Left colon (tissue), 2 donors: ENCODE data around the gene HSD17B12. TPM values are rescaled to one million over a fixed set of nuclear protein-coding genes. Genes with fewer than 3 reads are reported as not detected.

ENCODE experiments used
- ATAC-seq: fragments of 200-7000 bp; cut with Tn5 transposase; one replicate; pipeline ENCODE4 v1.9.1; 2020; ENCODE audit warnings: mild to moderate bottlenecking, moderate library complexity
- DNase-seq, 2 donors: peaks; one replicate each; pipeline ENCODE4 v3.0.0-alpha.2; 2020
- intact Hi-C, 2 donors: fragments of 100-400 bp; cut with DNase I in 1 of 2; cut with micrococcal nuclease in 1 of 2; formaldehyde crosslinking; loops; one replicate each; pipeline versions ENCODE4 v1.11.2 to v1.14.0; 2022; cut with DNase I, micrococcal nuclease
- total RNA-seq, 2 donors: library from RNA; stranded (reverse); fragmentation: NEBNext Ultra II Directional; extraction: Animal tissue kit (Norgen Biotek cat#: 25700); gene quantifications; one replicate each; pipeline ENCODE4 v1.2.1, GENCODE V29; 2021
- donor health status: DM: no; HTN: no; CAD: no.
- donor health status: DM: yes; HTN: yes; CAD: no.

HSD17B12 gene
- total RNA-seq, 2 donors from 2014 or later: 122 to 139 TPM

DNA sequence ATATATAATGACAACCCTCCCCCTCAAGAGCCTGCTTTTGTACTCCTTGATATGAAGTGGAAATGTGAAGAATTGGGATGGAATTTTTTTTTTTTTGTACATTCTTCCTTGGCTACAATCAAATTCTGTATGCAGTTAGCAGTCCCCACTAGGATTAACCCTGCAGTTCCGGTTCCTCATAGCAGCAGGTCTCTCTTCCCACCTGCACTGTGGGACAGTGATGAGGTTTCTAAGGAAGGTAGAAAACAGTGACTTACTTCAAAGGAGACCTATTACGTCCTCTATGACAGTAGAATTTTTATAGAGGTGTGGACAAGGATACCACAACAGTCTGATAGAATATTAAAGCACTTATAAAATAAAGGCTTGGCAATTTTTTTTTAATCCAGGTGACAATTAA is 153.7 kb downstream of the HSD17B12 start:
- ATAC-seq (no peak), DNase-seq (no peak)
- intact Hi-C loops: no loop called here

GRCh38 chr11:43835104-43835503 is 154.6 kb downstream of the HSD17B12 start:
- no peak for DNase-seq
- ATAC-seq: peak; percentile 26
- intact Hi-C loops: no loop called here

- no peak for ATAC-seq
- DNase-seq: no peak
These were observed 157.3 kb downstream of the HSD17B12 start for GRCh38 chr11:43837879-43838278.

DNA sequence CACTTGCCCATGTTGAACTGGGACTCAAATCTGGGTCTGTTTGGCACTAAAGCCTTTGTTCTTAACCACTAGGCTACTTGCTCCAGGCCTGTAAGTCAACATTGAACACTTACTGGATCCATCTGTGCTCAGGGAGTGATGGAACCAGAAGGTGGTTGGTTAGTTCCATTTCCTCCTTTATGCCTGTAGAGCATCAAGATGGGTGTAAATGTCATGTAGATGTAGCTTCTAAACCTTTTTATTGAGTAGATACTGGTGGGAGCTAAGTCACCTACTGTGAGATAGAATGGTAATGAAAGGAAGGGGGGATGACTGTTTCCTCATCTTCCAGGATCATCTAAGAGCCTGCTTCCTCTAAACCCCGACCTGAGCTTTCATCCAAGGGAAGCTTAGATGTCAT is 161.5 kb downstream of the HSD17B12 start:
- ATAC-seq (no peak), DNase-seq (no peak)
- intact Hi-C loops: no loop called here

More at GRCh38 chr11:43837879-43838278, 157.3 kb downstream of the HSD17B12 start:
- intact Hi-C loops: no loop called here

DNA sequence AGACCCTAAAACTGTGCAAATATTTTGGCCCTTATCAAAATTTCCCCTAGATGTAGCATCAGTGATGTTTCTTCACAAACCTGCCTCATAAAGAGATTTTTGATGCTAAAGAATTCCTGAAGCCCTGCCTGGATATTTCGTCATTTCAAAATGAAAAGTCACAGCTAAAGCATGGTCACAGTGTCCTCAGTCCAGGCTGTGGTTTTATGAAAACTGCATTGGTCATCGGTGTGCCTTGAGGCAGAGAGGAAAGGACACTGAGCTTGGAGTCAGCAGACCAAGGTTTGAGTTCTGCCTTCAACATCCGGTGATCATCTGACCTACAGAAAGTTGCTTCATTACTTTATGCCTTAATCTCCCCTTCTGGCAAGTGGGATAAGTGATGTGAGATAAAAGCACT is 165.3 kb downstream of the HSD17B12 start:
- intact Hi-C loops: no loop called here
- no peak for ATAC-seq
- no peak for DNase-seq

GRCh38 chr11:43852057-43852636 is 171.6 kb downstream of the HSD17B12 start:
- intact Hi-C loops: no loop called here
- DNase-seq (peak in 1 of 2 donors; percentile 59), ATAC-seq (peak; percentile 69)

GRCh38 chr11:43853781-43854180 is 173.2 kb downstream of the HSD17B12 start:
- no peak for DNase-seq
- ATAC-seq: no peak
- intact Hi-C loops: no loop called here

GRCh38 chr11:43856993-43857392 is 176.5 kb downstream of the HSD17B12 start:
- ATAC-seq: no peak
- intact Hi-C loops: no loop called here
- DNase-seq: no peak

- DNase-seq (no peak), ATAC-seq (no peak)
- intact Hi-C loops: no loop called here
These were observed 180.6 kb downstream of the HSD17B12 start for GRCh38 chr11:43861141-43861540.

DNA sequence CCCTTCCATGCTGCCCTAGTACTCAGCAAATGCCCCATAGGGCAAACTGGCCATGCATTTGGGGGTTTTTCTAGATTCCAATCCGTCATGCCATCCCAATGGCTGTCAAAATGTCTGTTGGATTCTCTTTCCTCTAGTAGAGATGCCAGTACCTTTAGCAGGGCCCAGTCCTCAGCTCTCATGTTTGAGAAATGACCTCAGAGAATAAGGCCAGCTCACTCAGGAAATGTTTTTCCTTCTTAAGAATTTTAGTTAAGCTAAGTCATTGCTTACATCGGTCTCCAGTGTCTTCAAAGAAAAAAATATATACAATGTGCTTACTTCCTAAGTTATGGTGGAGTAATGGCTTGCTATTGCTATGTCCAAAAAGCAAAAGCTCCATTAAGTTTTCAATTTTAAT is 186.0 kb downstream of the HSD17B12 start:
- intact Hi-C loops: no loop called here
- no peak for ATAC-seq
- no peak for DNase-seq

DNA sequence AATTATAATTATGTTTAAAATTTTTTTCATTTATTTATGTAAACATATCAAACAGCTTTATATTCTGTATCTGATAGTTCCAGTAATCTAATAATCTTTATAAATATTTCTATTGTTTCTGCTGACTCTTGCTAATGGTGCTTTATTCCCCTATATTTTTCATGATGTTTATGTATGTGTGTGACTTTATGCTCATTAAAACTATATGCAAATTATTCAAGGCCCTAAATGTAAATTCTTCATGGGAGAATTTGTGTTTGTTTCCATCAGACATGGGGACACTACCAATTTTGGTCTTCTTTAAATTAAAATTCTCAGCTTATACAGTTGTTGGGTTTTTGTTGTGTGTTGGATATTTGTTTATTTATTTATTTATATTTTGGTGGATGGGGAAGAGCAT is 186.4 kb downstream of the HSD17B12 start:
- DNase-seq: no peak
- ATAC-seq: no peak
- intact Hi-C loops: no loop called here

DNA sequence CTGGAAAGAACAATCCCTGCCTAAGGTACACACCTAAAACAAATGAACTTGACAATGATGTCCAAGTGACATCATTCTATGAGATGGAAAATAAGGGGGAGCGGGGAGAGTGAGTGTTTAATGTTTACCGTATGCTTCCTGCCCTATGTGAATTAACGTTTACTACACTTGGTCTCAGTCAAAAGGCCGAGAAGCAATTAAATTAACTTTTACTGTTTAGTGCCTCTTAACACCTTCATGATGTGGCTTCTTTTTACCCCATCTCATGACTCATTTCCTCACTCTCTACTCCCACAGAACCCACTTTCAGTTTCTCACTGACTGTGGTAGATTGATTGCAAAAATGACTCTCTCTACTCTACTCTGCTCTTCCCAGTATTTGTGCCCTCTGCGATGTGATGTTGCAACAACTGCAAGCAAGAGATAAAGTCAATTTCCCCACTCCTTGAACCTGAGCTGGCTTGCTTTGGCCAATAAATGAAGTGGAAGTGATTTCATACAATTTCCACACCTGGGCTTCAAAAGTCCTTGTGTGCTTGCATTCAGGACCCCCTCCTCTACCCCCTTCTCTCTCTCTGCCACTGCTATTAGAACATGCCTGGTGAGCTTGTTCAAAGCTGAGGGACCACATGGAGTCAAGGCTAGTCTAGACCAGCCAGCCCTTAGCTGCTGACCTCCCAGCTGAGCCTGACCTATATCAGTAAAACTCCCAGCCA is 188.5 kb downstream of the HSD17B12 start:
- ATAC-seq (peak; percentile 48), DNase-seq (no peak)
- intact Hi-C loops: no loop called here

DNA sequence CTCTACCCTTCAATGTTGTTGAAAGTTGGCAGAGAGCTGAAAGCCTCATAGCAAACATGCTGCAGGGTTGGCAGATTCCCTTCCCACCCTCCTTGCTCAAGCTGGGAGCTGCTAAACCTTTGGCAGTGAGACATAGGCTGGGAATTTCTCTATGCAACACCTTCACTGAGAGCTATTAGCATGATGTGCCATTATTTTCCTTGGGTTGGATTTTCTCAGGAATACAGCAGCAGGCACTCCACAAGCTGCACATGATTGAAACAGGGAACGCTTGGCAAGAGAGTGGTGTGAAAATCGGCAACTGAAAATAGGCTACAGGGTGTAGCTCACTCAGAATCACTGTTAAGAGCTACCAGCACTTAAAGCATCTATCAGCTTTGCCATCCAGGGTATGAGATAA is 190.5 kb downstream of the HSD17B12 start:
- ATAC-seq: no peak
- intact Hi-C loops: no loop called here
- no peak for DNase-seq

GRCh38 chr11:43872995-43873394 is 192.5 kb downstream of the HSD17B12 start:
- DNase-seq: no peak
- no peak for ATAC-seq
- intact Hi-C loops: no loop called here

- intact Hi-C loops: no loop called here
These were observed 193.5 kb downstream of the HSD17B12 start for GRCh38 chr11:43874078-43874477.

DNA sequence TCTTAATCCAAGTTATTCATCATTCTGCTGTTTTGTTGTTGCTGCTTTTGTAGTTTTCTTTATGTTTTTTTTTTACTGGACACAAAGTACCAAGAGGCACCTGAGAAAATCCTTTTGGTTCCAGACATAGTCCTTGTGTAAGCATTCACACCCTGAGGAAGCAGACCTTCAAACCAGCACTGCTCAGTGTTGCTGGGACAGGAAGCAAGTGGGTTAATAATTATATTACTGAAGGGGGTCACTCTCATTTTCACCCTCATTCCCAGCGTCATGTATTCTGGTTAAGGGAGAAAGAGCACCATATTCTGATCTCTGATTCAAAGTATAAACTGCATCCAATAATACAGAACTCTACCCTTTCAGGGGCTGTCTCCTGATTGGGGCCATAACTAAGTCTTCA is 194.2 kb downstream of the HSD17B12 start:
- intact Hi-C loops: no loop called here
- ATAC-seq: no peak
- DNase-seq: no peak

More at GRCh38 chr11:43874078-43874477, 193.5 kb downstream of the HSD17B12 start:
- no peak for DNase-seq
- no peak for ATAC-seq

- no peak for DNase-seq
- peak; percentile 62 for ATAC-seq
- intact Hi-C loops: loop anchor here in 1 of 2 donors (10.0 kb wide), 1 partner anchor 155 kb away; no protein-coding TSS in a partner anchor
These were observed 199.5 kb downstream of the HSD17B12 start for GRCh38 chr11:43879789-43880639.

GRCh38 chr11:43880640-43881159 is 200.2 kb downstream of the HSD17B12 start, which contains the start of gene ALKBH3:
Gene ALKBH3, plus strand, starts transcription at chr11:43880831. Its CDS starts 1,822 bp downstream, at chr11:43882653.
- intact Hi-C loops: loop anchor here in 1 of 2 donors (10.0 kb wide), 1 partner anchor 154 kb away; no protein-coding TSS in a partner anchor
- ATAC-seq: peak; percentile 100
- DNase-seq: peak; percentile 88 to 93

- DNase-seq: no peak
These were observed 212.3 kb downstream of the HSD17B12 start for GRCh38 chr11:43892851-43893250.

More at GRCh38 chr11:43892851-43893250, 212.3 kb downstream of the HSD17B12 start:
- intact Hi-C loops: loop anchor here in 1 of 2 donors (5.0 to 10.0 kb wide), 2 partner anchors 52 to 144 kb away; partner anchors contain the start of gene C11orf96
- no peak for ATAC-seq
